Stimulated activated CD8-positive, alpha-beta memory T cell treated with anti-CD3 and anti-CD28 coated beads, Interleukin-12 subunit alpha, Interleukin-12 subunit beta, amount 100 ng/mL, for 1 hour (primary cell): ENCODE data around the gene ANO10.
"Not testable (repeated sequence)": the region's sequence is repeated elsewhere in the genome, so short reads cannot be mapped to it uniquely, and the experiment has no call there.

Experiments used
- DNase-seq: peaks from one replicate; pipeline ENCODE4 v3.0.0-alpha.2; 2020; ENCODE audit warnings: low read depth

Gene ANO10

DNA sequence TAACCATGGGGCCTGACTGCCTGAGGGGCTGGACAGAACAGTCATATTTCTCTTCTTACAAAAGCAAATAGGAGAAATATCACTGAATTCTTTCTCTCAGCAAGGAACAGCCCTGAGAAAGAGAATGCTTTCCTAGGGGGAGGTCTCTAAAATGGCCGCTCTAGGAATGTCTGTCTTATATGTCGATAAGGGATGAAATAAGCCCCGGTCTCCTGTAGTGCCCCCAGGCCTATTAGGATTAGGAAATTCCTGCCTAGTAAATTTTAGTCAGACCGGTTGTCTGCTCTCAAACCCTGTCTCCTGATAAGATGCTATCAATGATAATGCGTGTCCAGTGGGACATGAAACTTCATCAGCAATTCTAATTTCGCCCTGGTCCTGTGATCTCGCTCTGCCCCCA, 103.3 kb downstream of the ANO10 start:
- DNase-seq = not testable (repeated sequence)

DNA sequence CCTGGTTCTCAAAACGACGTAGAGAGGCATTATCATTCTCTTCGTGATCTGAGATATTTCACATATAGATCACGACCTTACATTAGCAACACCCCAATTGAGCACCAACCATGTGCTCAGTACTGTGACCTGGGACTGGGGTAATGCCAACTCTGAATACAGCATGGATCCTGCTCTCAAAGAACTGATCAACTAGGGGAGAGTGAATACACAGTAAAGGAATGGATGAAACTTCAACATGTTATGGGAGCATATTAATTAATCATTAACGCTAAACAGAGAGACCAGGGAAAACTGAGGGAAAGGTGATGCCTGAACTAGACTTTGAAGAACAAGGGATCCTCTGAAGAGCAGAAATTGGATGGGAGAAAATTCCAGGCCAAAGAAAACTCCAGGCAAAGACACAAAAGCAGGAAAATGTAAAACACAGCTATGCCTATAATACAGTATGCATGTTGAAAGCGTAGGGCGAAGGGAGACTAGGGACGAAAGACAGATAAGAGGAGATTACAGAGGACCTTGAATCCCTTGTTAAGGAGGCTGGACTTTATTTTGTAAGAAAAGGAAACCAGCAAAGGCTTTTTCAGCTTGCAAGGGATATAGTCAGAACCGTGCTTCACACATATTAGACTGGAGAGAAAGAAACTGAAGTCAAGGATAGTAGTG, 105.7 kb downstream of the ANO10 start:
- no peak for DNase-seq

DNA sequence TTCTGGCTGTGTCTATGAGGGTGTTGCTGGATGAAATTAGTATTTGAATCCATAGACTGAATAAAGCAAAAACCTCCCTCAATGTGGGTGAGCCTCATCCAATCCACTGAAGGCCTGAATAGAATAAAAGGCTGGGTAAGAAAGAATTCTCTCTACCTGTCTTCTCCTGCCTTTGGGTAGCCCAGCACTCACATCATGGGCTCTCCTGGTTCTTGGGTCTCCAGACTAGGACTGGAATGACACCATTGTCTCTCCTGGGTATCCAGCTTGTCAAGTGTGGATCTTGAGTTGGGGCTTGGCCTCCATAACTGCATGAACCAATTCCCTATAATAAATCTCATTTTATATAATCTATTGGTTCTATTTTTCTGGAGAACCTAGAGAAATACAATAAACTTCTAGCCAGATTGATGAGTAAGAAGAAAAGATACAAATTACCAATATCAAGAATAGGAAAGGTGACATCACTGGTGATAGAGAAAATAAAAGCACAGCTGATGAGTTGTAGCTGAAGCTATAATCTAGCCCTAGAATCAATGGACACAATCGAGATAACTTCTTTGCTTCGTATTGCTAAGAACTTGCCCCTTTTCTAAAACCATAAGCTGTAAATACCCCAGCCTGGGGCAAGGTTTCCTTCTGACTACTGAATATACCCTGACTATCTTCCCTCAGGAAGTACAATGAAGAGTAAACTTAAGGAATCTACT, 106.4 kb downstream of the ANO10 start:
- no peak for DNase-seq

DNA sequence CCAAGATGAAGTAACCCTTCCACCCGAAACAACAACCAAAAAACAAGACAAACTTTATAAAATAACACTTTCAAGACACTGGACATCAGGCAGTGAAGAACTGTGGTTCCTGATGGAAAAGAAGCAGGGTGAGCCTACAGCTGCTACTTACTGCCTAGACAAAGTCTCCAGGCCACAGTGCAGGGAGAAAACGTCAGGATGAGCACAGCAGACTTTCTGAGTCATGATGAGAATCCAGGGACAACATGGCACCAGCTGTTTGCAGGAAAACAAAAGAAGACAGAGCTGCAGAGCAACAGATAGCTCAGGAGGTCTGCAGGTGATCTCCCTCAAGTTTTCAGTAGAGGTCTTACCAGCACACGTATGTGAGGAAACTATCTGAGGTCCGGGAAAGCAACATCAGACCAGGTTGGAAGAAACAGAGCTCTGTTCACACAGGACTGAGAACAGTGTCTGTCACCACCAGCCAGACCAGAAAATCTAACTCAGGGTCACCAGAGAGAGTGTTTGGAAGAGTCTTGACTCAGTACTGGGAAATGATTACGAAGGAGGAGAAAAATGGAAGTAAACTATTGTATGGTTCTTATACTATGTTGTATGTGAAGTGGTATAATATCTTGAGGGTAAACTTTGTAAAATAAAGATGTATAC, 108.9 kb downstream of the ANO10 start:
- no peak for DNase-seq

DNA sequence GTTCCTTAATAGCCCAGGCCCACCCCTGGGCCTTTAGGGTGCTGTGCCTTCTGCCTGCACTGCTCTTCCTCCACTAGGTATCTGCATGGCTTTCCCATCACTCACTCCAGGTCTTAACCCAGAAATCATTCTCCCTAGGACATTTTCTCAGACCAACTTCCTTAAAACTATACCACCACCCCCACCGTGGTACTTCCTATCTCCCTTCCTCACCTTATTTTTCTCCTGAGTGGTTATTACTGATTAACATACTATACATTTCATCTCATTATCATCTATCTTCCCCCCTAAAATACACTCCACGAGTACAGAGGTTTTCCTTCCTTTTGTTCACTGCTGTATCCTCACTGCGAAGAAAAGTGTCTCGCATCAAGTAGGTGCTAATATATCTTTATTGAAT, 115.2 kb downstream of the ANO10 start:
- no peak for DNase-seq

DNA sequence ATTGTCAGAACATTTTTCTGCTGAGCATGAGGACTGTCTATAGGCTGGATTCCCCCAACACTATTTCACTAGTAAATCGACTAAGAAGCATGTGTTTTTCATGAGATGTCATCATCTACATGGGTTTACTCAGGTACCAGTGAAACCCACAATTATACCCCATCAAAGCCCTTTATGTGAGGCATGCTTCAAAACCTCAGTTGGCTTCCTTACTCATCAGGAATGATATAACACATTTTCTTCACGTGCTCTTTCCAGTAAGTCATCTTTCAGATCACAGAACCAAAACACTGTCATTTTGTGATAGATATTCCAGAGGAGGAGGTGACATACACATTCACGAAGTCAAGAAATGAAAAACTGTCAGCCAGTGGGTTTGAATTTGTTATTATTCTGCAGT, 116.5 kb downstream of the ANO10 start:
- DNase-seq = no peak

DNA sequence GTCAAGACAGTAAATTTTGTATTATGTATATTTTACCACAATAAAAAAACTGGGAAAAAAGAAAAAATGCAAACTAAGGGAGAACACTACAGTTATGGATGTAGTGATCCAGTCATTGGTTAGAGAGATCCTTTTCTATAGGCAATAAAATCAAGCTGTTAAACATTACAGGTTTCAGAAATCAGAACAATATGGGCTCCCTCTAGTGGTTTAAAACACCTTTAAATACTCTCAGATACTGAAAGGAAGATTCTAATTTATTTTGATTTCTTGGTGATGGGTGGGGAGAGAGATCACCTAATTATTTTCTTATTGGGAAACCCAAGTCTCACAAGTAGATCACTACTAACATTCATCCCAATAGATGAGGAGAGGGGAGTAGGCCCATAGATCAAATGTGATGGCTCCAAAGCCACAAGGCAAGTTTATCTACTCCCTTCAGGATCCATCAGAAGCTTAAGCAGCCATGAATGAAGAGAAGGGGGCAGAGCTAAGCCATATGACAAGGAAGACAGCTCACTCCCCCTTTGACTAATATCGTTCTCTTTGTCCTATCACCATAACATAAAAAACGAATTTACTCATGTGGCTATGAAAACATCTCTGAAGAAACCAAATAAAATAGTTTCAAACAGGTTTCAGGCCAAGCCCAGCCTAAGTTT, 118.6 kb downstream of the ANO10 start:
- no peak for DNase-seq

DNA sequence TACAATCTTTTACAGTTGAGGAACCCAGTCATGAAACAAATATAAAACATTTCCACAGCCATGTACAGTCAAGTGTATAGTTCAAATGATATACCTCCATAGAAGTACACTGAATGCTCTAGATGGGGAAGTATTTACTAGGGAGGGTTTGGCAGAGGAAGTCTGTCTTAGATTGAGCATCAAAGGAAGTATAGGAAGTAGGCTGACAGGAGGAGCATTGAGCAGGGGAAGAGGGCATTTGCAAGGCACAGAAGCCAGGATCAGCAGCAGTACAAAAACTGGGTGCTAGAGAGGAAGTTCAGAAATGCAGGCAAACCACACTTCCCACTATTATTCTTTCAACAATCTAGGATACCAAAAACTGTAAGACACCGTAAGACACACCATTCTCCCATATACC, 122.6 kb downstream of the ANO10 start:
- no peak for DNase-seq

DNA sequence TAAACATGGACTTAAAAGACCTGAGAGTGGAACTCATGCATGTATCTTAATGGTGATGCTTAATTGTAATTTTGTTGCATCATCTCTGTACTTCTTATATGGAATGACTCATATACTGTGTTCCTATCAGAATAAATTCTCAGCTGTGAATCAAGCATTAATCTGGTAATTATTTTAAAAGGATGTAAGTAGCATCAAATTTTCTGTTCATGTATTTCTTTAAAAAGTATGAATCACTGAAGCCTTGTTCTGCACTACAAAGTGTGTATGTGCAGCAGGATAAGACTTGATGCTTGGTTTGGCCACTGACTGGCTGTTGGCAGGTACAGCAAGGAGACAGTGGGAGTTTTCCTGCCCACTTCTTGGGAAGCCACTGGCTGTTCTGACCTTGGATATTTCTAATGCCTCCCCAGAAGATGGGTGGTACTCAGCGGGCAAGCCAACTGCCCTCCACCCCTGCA, 123.9 kb downstream of the ANO10 start:
- DNase-seq = no peak

DNA sequence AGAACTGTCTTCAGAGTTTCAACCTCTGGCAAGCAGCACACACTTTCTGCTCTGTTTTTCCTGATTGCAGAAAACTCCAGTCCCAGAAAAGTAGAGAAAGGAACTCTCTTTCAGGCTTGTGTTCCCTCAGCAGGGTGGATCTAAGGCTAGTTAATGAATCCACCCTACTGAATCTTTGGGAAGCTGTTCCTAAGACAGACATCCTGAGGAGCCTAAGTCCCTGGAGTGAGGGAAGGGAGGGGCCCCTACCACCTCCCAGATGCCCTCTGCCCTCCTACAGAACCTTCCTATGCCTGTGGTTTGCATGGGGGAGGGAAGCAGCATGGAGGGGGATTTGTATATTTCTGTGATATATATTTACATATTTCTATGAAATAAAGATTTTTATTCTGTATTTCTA, 124.4 kb downstream of the ANO10 start:
- no peak for DNase-seq

DNA sequence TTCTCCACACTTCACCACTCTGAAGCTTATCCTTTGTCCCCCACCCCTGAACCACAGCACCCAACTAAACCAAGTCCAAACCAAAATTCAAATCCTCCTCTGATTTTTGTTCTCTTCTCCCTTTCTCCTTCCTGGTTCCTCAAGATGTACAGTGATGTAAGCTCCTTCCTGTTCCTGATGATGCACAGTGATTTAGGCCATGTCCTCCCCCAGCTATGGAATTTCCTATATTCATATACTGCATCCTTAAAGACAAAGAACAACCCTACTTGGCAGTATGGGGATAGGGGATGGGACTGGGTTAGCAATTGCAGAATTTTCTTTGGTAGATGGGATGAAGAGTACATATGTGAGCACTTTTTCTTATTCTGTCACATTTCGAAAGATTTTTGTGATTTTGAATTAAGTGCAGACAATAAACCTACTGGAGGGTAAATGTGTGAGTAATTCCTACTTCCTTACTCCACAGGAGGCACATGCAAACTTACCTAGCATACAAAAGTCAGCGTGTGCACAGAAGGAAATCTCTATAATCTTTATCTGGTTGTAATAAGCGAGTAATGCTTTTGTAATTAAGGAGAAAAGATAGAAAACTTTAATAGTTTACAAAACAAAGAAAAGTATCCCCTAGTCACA, 125.0 kb downstream of the ANO10 start:
- no peak for DNase-seq

DNA sequence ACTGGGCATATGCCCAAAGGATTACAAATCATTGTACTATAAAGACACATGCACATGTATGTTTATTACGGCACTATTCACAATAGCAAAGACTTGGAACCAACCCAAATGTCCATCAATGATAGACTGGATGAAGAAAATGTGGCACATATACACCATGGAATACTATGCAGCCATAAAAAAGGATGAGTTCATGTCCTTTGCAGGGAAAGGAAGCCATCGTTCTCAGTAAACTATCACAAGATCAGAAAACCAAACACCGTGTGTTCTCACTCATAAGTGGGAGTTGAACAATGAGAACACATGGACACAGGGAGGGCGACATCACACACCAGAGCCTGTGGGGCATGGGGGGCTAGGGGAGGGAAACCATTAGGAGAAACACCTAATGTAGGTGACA, 128.9 kb downstream of the ANO10 start:
- not testable (repeated sequence) for DNase-seq

DNA sequence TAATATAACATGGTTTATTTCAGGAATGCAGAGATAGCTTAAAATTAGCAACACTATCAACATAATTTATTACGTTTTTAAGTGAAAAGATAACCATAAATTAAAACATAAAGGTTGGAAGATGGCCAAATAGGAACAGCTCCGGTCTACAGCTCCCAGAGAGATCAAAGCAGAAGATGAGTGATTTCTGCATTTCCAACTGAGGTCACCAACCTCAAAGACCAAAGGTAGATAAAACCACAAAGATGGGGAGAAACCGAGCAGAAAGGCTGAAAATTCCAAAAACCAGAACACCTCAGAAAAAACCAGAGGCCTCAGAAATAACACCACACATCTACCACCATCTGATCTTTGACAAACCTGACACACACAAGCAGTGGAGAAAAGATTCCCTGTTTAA, 130.0 kb downstream of the ANO10 start:
- DNase-seq = not testable (repeated sequence)

DNA sequence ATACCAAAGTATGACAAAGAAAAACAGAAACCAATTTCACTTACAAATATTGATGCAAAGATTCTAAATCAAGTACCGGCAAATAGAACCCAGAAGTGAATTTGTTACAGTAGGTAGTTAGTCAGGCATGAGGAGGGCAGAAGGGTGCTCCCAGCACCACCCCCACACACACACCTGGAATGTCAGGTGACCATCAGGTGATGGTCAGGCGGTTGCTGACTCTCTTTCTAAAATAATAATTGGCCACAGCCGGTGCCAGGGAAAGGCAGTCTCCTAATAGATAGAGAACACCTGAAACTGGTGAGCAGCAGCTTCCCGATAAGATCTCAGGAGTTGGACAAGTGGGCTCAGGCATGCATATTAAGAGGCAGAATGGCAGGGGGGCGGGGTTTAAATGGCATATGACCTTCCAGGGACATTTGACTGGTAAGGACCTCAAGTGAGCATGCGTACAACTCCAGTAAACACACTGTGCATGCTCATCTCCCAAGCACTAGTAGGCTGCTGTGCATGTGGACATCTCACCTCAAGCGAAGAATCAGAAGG, 131.1 kb downstream of the ANO10 start:
- DNase-seq = no peak

DNA sequence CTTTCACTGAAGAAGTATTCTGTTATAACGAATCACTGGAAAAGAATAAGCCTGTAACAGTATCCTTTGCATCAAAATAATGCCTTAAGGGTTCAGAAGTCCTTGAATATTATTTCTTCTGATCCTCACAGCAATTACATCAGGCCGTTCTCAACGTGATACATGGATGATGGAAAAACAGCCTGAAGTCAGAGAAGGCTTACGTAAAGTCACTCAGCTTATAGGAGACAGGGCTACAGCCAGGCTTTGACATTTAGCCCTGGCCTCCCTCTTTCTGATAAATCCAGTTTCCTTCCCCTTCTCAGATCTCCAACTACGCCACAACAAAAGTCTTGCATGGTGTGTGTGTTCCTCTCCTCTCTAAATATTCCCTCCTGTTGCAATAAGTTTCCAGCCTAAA, 131.9 kb downstream of the ANO10 start:
- DNase-seq = no peak

DNA sequence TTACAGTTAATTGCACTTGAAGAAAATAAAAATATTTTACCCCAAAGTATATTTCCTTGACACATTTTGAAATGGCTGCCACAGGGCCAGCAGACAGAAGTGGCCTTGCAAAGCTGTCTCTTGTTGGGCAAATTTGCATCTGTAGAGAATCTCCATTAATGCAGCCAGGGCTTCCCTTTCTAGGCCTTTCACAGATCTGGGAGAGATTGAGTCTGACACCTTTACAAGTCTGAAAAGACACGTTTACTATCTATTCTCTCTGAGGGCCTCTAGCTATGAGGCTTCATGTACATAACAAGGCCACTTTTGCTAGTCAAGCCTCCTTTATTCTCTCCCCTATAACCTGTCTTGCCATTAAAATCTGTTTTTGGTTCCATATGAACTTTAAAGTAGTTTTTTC, 135.9 kb downstream of the ANO10 start:
- DNase-seq = no peak

DNA sequence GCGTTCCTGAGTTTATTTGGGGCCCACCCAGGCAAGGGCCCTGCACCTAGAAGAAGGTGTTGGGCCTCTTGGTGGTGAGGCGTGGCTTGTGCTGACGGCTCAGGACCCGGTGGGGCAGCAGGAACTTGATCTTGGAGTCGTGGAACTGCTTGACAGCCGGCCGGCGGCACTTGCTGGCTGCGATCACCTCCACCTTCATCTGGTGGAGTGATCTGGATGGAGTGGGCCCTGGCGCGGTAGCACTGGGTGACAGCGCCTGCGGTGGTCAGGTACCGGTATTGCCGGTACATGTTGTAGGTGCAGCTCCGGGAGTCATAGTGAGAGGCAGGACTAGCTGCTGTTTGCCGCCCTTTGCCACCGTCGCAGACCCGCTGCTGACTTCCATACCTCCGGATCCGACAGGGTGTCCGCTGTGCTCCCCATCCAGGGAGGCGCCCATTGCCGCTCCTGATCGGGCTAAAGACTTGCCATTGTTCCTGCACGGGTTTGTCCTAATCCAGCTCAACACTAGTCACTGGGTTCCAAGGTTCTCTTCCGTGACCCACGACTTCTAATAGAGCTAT, 136.8 kb downstream of the ANO10 start:
- no peak for DNase-seq

DNA sequence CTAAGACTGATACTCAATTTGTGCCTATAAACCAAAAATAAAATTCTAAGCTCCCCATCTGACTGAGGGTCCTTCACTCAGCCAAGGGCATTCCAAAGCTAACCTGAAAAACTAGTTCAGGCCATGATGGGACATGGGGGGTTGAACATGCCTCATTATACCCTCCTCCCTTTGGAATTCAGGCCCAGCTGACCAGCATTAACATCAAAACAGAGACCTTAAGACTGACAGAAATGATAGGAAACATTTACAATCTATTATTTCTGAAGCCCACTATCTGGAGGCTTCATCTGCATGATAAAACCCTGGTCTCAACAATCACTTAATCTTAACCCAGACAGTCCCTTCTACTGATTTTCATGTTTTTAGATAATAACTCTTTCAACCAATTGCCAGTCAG, 140.4 kb downstream of the ANO10 start:
- no peak for DNase-seq

DNA sequence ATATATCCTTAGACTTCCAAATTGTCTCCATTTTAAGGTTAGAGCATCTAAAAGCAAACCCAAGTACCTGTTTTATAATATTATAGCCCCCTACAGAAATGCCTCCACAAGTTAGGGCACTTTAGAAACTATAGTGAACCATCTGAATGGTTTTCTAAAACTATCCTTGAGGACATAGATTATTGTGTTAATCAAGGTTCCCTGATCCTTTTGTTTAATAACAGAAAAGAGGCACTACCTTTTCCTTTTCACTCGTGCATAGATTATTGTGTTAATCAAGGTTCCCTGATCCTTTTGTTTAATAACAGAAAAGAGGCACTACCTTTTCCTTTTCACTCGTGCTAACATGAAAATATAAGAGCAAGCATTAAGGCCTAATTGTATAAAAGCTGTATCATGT, 143.0 kb downstream of the ANO10 start:
- DNase-seq = not testable (repeated sequence)

DNA sequence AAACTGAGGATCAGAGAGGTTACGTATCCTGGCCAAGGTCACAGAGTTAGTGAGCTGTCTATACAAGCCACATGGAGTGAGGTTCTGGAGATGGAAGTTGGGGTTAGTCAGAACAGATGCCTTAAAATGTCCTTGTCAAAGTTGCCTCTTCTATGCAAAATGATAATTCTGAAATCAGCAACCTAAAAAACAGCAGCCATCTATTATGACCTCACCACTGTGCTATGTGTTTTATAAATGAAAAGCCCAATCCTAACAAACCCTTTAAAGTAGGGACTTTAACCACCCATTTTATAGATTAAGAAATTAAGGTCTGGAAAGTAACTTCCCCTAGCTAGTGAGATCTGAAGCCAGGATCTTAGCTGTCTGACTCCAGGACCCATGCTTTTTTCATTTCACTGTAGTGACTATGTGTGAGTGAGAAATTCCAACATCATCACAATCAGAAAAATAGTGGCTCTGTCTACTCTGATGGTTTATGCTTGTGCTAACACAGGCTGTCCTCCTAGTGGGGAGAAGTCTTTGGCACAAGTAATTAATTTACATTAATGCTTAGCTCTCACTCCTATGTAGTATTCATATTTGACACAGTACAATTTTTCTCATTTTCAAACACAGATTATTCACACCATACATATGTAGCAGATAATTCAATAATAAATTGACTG, 143.6 kb downstream of the ANO10 start:
- DNase-seq = no peak

DNA sequence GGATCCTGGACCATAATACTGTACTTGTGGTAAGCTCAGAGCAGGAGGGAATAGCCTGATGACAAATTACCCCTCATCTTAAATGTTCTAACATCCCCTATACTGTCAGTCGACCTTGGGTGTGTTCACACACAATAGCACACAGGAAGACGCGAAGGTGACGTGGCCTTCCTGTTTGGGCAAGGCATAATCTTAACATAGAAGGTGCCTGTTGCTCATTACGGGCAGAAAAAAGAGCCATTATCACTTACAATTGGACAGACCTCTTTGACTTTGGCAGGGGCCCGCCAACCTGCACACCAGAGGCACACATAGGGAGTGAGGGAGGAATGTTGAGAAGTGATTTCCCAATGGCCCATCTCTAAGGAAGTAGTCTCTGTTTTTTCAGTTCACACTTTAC, 144.2 kb downstream of the ANO10 start:
- peak; percentile 51 for DNase-seq
